Liver (tissue), 9 donors: Measurements from ENCODE around the gene NDUFA7. TPM values are rescaled to one million over a fixed set of nuclear protein-coding genes. Genes with fewer than 3 reads are reported as not detected.
A peak's percentile ranks its signal among the peaks of the same experiment; 100 is the strongest.
"Not testable (repeated sequence)": the region's sequence is repeated elsewhere in the genome, so short reads cannot be mapped to it uniquely, and the experiment has no call there.

Source experiments
- DNase-seq: peaks from one replicate; pipeline ENCODE4 v3.0.0-alpha.2; 2017; ENCODE audit warnings: low spot score
- H3K27ac ChIP-seq, 2 donors: one replicate each; pipeline ENCODE4 v1.7.0; 2013; ENCODE audit warnings: inconsistent platforms in 2 of 2, low read length in 2 of 2, control low read depth in 1 of 2, low read depth in 1 of 2, mild to moderate bottlenecking in 1 of 2
- H3K27me3 ChIP-seq, 4 donors: one replicate each; pipeline versions ENCODE4 v1.6.1 to v1.7.0; 2013; ENCODE audit warnings: low read length in 3 of 4, inconsistent platforms in 1 of 4, mild to moderate bottlenecking in 1 of 4, moderate library complexity in 1 of 4; ENCODE audit not compliant: control insufficient read depth in 4 of 4, insufficient read depth in 4 of 4
- H3K36me3 ChIP-seq, 4 donors: one replicate each; pipeline versions ENCODE4 v1.6.1 to v1.7.0; 2013; ENCODE audit warnings: low read length in 3 of 4, mild to moderate bottlenecking in 3 of 4, low read depth in 1 of 4, moderate library complexity in 1 of 4; ENCODE audit not compliant: control insufficient read depth in 4 of 4, insufficient read depth in 3 of 4
- H3K4me1 ChIP-seq, 4 donors: one replicate each; pipeline versions ENCODE4 v1.6.1 to v1.7.0; 2013; ENCODE audit warnings: low read length in 3 of 4, mild to moderate bottlenecking in 3 of 4, moderate library complexity in 1 of 4; ENCODE audit not compliant: control insufficient read depth in 4 of 4, insufficient read depth in 4 of 4
- H3K4me3 ChIP-seq, 3 donors: one replicate each; pipeline versions ENCODE4 v1.6.1 to v1.7.0; 2013; ENCODE audit warnings: low read length in 3 of 3, control low read depth in 1 of 3, low read depth in 1 of 3, mild to moderate bottlenecking in 1 of 3
- H3K9ac ChIP-seq, 2 donors: one replicate each; pipeline ENCODE4 v1.7.0; 2013; ENCODE audit warnings: low read length in 2 of 2, mild to moderate bottlenecking in 2 of 2, moderate library complexity in 2 of 2, control low read depth in 1 of 2, low read depth in 1 of 2
- H3K9me3 ChIP-seq, 4 donors: one replicate each; pipeline versions ENCODE4 v1.6.1 to v1.7.0; 2013; ENCODE audit warnings: low read length in 3 of 4; ENCODE audit not compliant: control insufficient read depth in 4 of 4
- CTCF ChIP-seq: fragments of 150-350 bp; IDR thresholded peaks from 2 replicates; pipeline ENCODE4 v1.5.1; 2017; ENCODE audit warnings: improper control_type of control experiment, low read depth, low read length; ENCODE audit not compliant: missing input control
- EGR1 ChIP-seq, 2 donors: IDR thresholded peaks; 2 replicates each; pipeline ENCODE4 v1.6.1; 2016 to 2018; ENCODE audit warnings: antibody characterized with exemption in 2 of 2, low read depth in 2 of 2
- FOXA1 ChIP-seq: IDR thresholded peaks from 2 replicates; pipeline ENCODE4 v1.6.1; 2016; ENCODE audit warnings: antibody characterized with exemption
- FOXA2 ChIP-seq: IDR thresholded peaks from 2 replicates; pipeline ENCODE4 v1.6.1; 2016; ENCODE audit warnings: antibody characterized with exemption
- GABPA ChIP-seq, 2 donors: IDR thresholded peaks in 1 of 2; conservative IDR thresholded peaks in 1 of 2; 2 replicates each; pipeline ENCODE4 v1.6.1; 2016; ENCODE audit warnings: antibody characterized with exemption in 2 of 2, mild to moderate bottlenecking in 1 of 2, moderate library complexity in 1 of 2
- HNF4A ChIP-seq, 2 donors: conservative IDR thresholded peaks; 2 replicates each; pipeline ENCODE4 v1.6.1; 2016; ENCODE audit warnings: antibody characterized with exemption in 2 of 2, mild to moderate bottlenecking in 2 of 2
- HNF4G ChIP-seq: IDR thresholded peaks from 2 replicates; pipeline ENCODE4 v1.6.1; 2016; ENCODE audit warnings: antibody characterized with exemption
- JUND ChIP-seq, 2 donors: IDR thresholded peaks; 2 replicates each; pipeline ENCODE4 v1.6.1; 2016; ENCODE audit warnings: antibody characterized with exemption in 2 of 2
- MAX ChIP-seq: IDR thresholded peaks from 2 replicates; pipeline ENCODE4 v1.6.1; 2016; ENCODE audit warnings: antibody characterized with exemption
- NR2F2 ChIP-seq: IDR thresholded peaks from 2 replicates; pipeline ENCODE4 v1.6.1; 2016; ENCODE audit warnings: antibody characterized with exemption
- RAD21 ChIP-seq, 2 donors: IDR thresholded peaks; 2 replicates each; pipeline ENCODE4 v1.6.1; 2016; ENCODE audit warnings: antibody characterized with exemption in 2 of 2, mild to moderate bottlenecking in 2 of 2
- REST ChIP-seq: IDR thresholded peaks from 2 replicates; pipeline ENCODE4 v1.6.1; 2016; ENCODE audit warnings: antibody characterized with exemption, mild to moderate bottlenecking
- RXRA ChIP-seq, 2 donors: IDR thresholded peaks; 2 replicates each; pipeline ENCODE4 v1.6.1; 2017 to 2018; ENCODE audit warnings: antibody characterized with exemption in 2 of 2, mild to moderate bottlenecking in 1 of 2
- SP1 ChIP-seq: IDR thresholded peaks from 2 replicates; pipeline ENCODE4 v1.6.1; 2018; ENCODE audit warnings: antibody characterized with exemption, mild to moderate bottlenecking
- TAF1 ChIP-seq: conservative IDR thresholded peaks from 2 replicates; pipeline ENCODE4 v1.6.1; 2016; ENCODE audit warnings: antibody characterized with exemption, mild to moderate bottlenecking
- YY1 ChIP-seq: IDR thresholded peaks from 2 replicates; pipeline ENCODE4 v1.6.1; 2016; ENCODE audit warnings: antibody characterized with exemption, mild to moderate bottlenecking
- ZBTB33 ChIP-seq: IDR thresholded peaks from 2 replicates; pipeline ENCODE4 v1.6.1; 2016; ENCODE audit warnings: antibody characterized with exemption
- WGBS: extraction: QIAGEN DNeasy Blood & Tissue Kit; methylation state at CpG from one replicate; pipeline ENCODE4 v1.1.7; 2013; 5-methylcytosine and 5-hydroxymethylcytosine counted together
- polyA plus RNA-seq, 2 donors: library from polyadenylated mRNA; stranded (reverse) in 1 of 2; unstranded in 1 of 2; fragments of 200-250 nt in 1 of 2; fragments of >200 nt in 1 of 2; fragmentation: Nextera tagmentation in 1 of 2; extraction: Ambion mirVana in 1 of 2; gene quantifications; one replicate each; pipeline versions ENCODE4 v1.2.1 to v1.2.3, GENCODE V29; 2013 to 2015
- total RNA-seq, 2 donors: library from RNA; depleted of rRNA; stranded (reverse); fragments of >200 nt; gene quantifications; one replicate each; pipeline ENCODE4 v1.2.3, GENCODE V29; 2014
- TF ChIP-seq, protein P1 (sequence below): IDR thresholded peaks from 2 replicates; pipeline ENCODE4 v1.6.1; 2016; ENCODE audit warnings: antibody characterized with exemption
- donor health status: healthy.
- donor health status: healthy.
- donor health status: healthy.
- donor health status: healthy.
- donor health status: healthy.

Gene NDUFA7
- total and polyA plus RNA-seq, 4 donors, result 19.6 to 101 (median 55.7) TPM

GRCh38 chr19:8302357-8302691 is 18.9 kb downstream of the NDUFA7 start:
- H3K9ac ChIP-seq, result no peak overlapping the region
- no peak for TF ChIP-seq YY1
- no peak for TF ChIP-seq FOXA1
- DNase-seq, result peak; percentile 65
- no peak overlapping the region for H3K4me3 ChIP-seq
- H3K27me3 ChIP-seq, result no peaks in the 10 kb centered on the region
- WGBS, result 45% methylated on average over 11 of the region's 11 CpGs
- H3K4me1 ChIP-seq, result peaks cover 10 to 20% (median 17%) of the 10 kb centered on the region in 4 donors
- H3K36me3 ChIP-seq, result peaks cover 0 to 3% (median 1%) of the 10 kb centered on the region in 4 donors
- H3K27ac ChIP-seq, result no peak overlapping the region
- H3K9me3 ChIP-seq, result no peaks in the 10 kb centered on the region

DNA sequence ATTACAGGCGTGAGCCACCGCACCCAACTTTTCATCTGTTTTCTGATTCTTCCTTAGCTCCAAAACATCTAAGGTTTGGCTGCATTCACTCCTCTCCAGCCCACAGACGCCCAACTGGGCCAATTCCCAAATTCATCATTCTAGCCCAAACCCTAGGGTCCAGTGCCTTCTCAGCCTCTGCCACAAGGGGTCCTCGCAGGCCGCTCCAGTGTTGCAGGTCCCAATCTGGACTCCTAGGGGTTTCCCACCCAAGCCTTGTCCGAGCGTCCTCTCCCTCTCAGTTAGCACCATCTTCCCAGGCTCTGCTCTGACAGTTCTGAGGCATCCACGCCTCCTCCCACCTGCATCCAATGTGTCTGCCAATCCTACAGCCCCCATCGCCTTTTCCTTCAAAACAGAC is 29.8 kb downstream of the NDUFA7 start:
- H3K9ac ChIP-seq, DNase-seq, H3K36me3 ChIP-seq, H3K9me3 ChIP-seq, H3K4me1 ChIP-seq, H3K27ac ChIP-seq, H3K27me3 ChIP-seq, H3K4me3 ChIP-seq: not testable (repeated sequence)
- no CpG with 5 or more reads among the region's 9 CpGs for WGBS

GRCh38 chr19:8276508-8276907 is 44.7 kb downstream of the NDUFA7 start:
- not testable (repeated sequence) for H3K9me3 ChIP-seq, H3K9ac ChIP-seq, H3K36me3 ChIP-seq, DNase-seq, H3K27ac ChIP-seq, H3K4me1 ChIP-seq, H3K27me3 ChIP-seq, H3K4me3 ChIP-seq
- no CpG with 5 or more reads among the region's 9 CpGs for WGBS

GRCh38 chr19:8269724-8270123 is 51.5 kb downstream of the NDUFA7 start:
- peaks cover 0 to 8% (median 4%) of the 10 kb centered on the region in 4 donors for H3K4me1 ChIP-seq
- H3K9me3 ChIP-seq, result no peaks in the 10 kb centered on the region
- no peak overlapping the region for H3K9ac ChIP-seq
- WGBS, result 90% methylated on average over 3 of the region's 3 CpGs
- no peaks in the 10 kb centered on the region for H3K36me3 ChIP-seq
- H3K27me3 ChIP-seq, result no peaks in the 10 kb centered on the region
- no peak overlapping the region for H3K27ac ChIP-seq
- no peak for DNase-seq
- TF ChIP-seq JUND (IDR thresholded peaks at IDR 0.05) (no peak), FOXA1 (no peak), GABPA (IDR thresholded peaks at IDR 0.05 in 1 of 2, conservative IDR thresholded peaks at IDR 0.05 in 1 of 2) (no peak), YY1 (no peak), MAX (no peak), REST (no peak), TAF1 (no peak), RXRA (IDR thresholded peaks at IDR 0.05) (no peak), SP1 (no peak), RAD21 (IDR thresholded peaks at IDR 0.05) (no peak), HNF4A (conservative IDR thresholded peaks at IDR 0.05) (no peak), EGR1 (IDR thresholded peaks at IDR 0.05; ENCODE audit: low read depth in 2 of 2) (no peak), NR2F2 (no peak), HNF4G (no peak), FOXA2 (no peak), ZBTB33 (no peak), CTCF (no peak)
- TF ChIP-seq, protein P1, sequence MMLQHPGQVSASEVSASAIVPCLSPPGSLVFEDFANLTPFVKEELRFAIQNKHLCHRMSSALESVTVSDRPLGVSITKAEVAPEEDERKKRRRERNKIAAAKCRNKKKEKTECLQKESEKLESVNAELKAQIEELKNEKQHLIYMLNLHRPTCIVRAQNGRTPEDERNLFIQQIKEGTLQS, result no peak
- no peak overlapping the region for H3K4me3 ChIP-seq
